Inferior parietal cortex (tissue), 1 donor: ENCODE results near the gene BFSP2.

Source experiments
- DNase-seq: peaks from one replicate; pipeline ENCODE4 v3.0.0-alpha.2; 2016; ENCODE audit errors: extremely low spot score

BFSP2 gene

GRCh38 chr3:133400006-133400515 lies at the start of gene BFSP2:
TSS of gene BFSP2 (plus strand) at chr3:133400056. CDS start at chr3:133400084, 28 bp downstream.
- no peak for DNase-seq

- no peak for DNase-seq
Measured at GRCh38 chr3:133354721-133355120, 45.1 kb upstream of the BFSP2 start.

- DNase-seq: no peak
Measured at GRCh38 chr3:133360476-133360875, 39.4 kb upstream of the BFSP2 start.

- no peak for DNase-seq
Measured at GRCh38 chr3:133361011-133361410, 38.8 kb upstream of the BFSP2 start.

GRCh38 chr3:133361435-133361834 lies 38.4 kb upstream of the BFSP2 start:
- no peak for DNase-seq

- DNase-seq: no peak
Measured at GRCh38 chr3:133362539-133362938, 37.3 kb upstream of the BFSP2 start.

GRCh38 chr3:133364704-133365103 lies 35.2 kb upstream of the BFSP2 start:
- no peak for DNase-seq

- no peak for DNase-seq
Measured at GRCh38 chr3:133366921-133367320, 32.9 kb upstream of the BFSP2 start.

GRCh38 chr3:133367403-133367802 lies 32.5 kb upstream of the BFSP2 start:
- no peak for DNase-seq

- no peak for DNase-seq
Measured at GRCh38 chr3:133367956-133368355, 31.9 kb upstream of the BFSP2 start.

- DNase-seq: no peak
Measured at GRCh38 chr3:133368371-133369067, 31.3 kb upstream of the BFSP2 start.

- DNase-seq: no peak
Measured at GRCh38 chr3:133369068-133369440, 30.8 kb upstream of the BFSP2 start.

GRCh38 chr3:133371181-133371580 lies 28.7 kb upstream of the BFSP2 start:
- DNase-seq: no peak

- DNase-seq: no peak
Measured at GRCh38 chr3:133371676-133372075, 28.2 kb upstream of the BFSP2 start.

- no peak for DNase-seq
Measured at GRCh38 chr3:133374708-133375402, 25.0 kb upstream of the BFSP2 start.

- no peak for DNase-seq
Measured at GRCh38 chr3:133375403-133375745, 24.5 kb upstream of the BFSP2 start.

- DNase-seq: no peak
Measured at GRCh38 chr3:133376810-133377209, 23.0 kb upstream of the BFSP2 start.

- DNase-seq: peak; percentile 69
Measured at GRCh38 chr3:133377396-133377795, 22.5 kb upstream of the BFSP2 start.

GRCh38 chr3:133379926-133380325 lies 19.9 kb upstream of the BFSP2 start:
- no peak for DNase-seq

- DNase-seq: no peak
Measured at GRCh38 chr3:133380481-133381225, 19.2 kb upstream of the BFSP2 start.

- no peak for DNase-seq
Measured at GRCh38 chr3:133381346-133382109, 18.3 kb upstream of the BFSP2 start.

GRCh38 chr3:133383175-133383574 lies 16.7 kb upstream of the BFSP2 start:
- no peak for DNase-seq
